H1 (cell line): ENCODE results near the gene CDK15. TPM values are rescaled to one million over a fixed set of nuclear protein-coding genes. Genes with fewer than 3 reads are reported as not detected.

ENCODE experiments used
- CBX5 ChIP-seq: fragments of 300-800, 300-1000 bp; sonication (generic); IDR thresholded peaks from 2 replicates; pipeline ENCODE4 v1.7.1; 2016; ENCODE audit warnings: antibody characterized with exemption, low read length, low read depth
- CBX8 ChIP-seq: fragments of 300-800, 300-1000 bp; sonication (generic); IDR thresholded peaks from 2 replicates; pipeline ENCODE4 v1.7.1; 2016; ENCODE audit warnings: low read depth, low read length, borderline replicate concordance
- EZH2 ChIP-seq: fragments of 200-600 bp; sonication (generic); IDR thresholded peaks from 2 replicates; pipeline ENCODE4 v1.7.1; 2012; ENCODE audit warnings: low read depth, mild to moderate bottlenecking, moderate library complexity, low read length, inconsistent platforms; ENCODE audit not compliant: severe bottlenecking
- KDM1A ChIP-seq: fragments of 200-600, 300-600 bp; sonication (generic); IDR thresholded peaks from 2 replicates; pipeline ENCODE4 v1.7.1; 2016; ENCODE audit warnings: mild to moderate bottlenecking, low read length, borderline replicate concordance
- SRF ChIP-seq: IDR thresholded peaks from 2 replicates; pipeline ENCODE4 v1.6.1; 2011; ENCODE audit warnings: mild to moderate bottlenecking, low read depth, low read length, moderate library complexity
- polyA plus RNA-seq, 7 experiments: library from polyadenylated mRNA; depleted of rRNA in 3 of 7; stranded (reverse) in 5 of 7; unstranded in 2 of 7; fragments of >200 nt in 5 of 7; fragments of 200-250 nt in 2 of 7; gene quantifications; 1 replicate in 5 of 7; 2 replicates in 1 of 7; 4 replicates in 1 of 7; pipeline versions ENCODE4 v1.2.1 to v1.2.3, GENCODE V29; 2011 to 2013; ENCODE audit warnings: missing spikeins in 2 of 7, mixed read lengths in 2 of 7
- total RNA-seq: library from RNA; stranded (reverse); fragmentation: NEBNext Ultra II Directional; extraction: Animal tissue kit (Norgen Biotek cat#: 25700); gene quantifications from 2 replicates; pipeline ENCODE4 v1.2.1, GENCODE V29; 2021
- TF ChIP-seq, protein P1 (sequence below): fragments of 300-600 bp; sonication (generic); IDR thresholded peaks from 2 replicates; pipeline ENCODE4 v1.7.1; 2012; ENCODE audit warnings: low read length, moderate library complexity, mild to moderate bottlenecking, inconsistent platforms; ENCODE audit not compliant: insufficient replicate concordance
- TF ChIP-seq, protein P2 (sequence below): IDR thresholded peaks from 2 replicates; pipeline ENCODE4 v1.6.1; 2012; ENCODE audit warnings: inconsistent platforms
- TF ChIP-seq, protein P3 (sequence below), 3 experiments: IDR thresholded peaks; 1 replicate in 2 of 3; 2 replicates in 1 of 3; pipeline versions ENCODE4 v1.5.1 to v1.6.1; 2011; ENCODE audit warnings: low read length in 3 of 3, mild to moderate bottlenecking in 3 of 3, inconsistent platforms in 2 of 3, low read depth in 1 of 3, moderate library complexity in 1 of 3; ENCODE audit not compliant: insufficient read depth in 1 of 3; ENCODE audit errors: control extremely low read depth in 1 of 3

The CDK15 gene
- total and polyA plus RNA-seq, 2 of the 8 experiments (the other 6 are each of a cell fraction or from before 2014, with no cell fraction given): 0.03 TPM; not detected in 1

- TF ChIP-seq, protein P1, sequence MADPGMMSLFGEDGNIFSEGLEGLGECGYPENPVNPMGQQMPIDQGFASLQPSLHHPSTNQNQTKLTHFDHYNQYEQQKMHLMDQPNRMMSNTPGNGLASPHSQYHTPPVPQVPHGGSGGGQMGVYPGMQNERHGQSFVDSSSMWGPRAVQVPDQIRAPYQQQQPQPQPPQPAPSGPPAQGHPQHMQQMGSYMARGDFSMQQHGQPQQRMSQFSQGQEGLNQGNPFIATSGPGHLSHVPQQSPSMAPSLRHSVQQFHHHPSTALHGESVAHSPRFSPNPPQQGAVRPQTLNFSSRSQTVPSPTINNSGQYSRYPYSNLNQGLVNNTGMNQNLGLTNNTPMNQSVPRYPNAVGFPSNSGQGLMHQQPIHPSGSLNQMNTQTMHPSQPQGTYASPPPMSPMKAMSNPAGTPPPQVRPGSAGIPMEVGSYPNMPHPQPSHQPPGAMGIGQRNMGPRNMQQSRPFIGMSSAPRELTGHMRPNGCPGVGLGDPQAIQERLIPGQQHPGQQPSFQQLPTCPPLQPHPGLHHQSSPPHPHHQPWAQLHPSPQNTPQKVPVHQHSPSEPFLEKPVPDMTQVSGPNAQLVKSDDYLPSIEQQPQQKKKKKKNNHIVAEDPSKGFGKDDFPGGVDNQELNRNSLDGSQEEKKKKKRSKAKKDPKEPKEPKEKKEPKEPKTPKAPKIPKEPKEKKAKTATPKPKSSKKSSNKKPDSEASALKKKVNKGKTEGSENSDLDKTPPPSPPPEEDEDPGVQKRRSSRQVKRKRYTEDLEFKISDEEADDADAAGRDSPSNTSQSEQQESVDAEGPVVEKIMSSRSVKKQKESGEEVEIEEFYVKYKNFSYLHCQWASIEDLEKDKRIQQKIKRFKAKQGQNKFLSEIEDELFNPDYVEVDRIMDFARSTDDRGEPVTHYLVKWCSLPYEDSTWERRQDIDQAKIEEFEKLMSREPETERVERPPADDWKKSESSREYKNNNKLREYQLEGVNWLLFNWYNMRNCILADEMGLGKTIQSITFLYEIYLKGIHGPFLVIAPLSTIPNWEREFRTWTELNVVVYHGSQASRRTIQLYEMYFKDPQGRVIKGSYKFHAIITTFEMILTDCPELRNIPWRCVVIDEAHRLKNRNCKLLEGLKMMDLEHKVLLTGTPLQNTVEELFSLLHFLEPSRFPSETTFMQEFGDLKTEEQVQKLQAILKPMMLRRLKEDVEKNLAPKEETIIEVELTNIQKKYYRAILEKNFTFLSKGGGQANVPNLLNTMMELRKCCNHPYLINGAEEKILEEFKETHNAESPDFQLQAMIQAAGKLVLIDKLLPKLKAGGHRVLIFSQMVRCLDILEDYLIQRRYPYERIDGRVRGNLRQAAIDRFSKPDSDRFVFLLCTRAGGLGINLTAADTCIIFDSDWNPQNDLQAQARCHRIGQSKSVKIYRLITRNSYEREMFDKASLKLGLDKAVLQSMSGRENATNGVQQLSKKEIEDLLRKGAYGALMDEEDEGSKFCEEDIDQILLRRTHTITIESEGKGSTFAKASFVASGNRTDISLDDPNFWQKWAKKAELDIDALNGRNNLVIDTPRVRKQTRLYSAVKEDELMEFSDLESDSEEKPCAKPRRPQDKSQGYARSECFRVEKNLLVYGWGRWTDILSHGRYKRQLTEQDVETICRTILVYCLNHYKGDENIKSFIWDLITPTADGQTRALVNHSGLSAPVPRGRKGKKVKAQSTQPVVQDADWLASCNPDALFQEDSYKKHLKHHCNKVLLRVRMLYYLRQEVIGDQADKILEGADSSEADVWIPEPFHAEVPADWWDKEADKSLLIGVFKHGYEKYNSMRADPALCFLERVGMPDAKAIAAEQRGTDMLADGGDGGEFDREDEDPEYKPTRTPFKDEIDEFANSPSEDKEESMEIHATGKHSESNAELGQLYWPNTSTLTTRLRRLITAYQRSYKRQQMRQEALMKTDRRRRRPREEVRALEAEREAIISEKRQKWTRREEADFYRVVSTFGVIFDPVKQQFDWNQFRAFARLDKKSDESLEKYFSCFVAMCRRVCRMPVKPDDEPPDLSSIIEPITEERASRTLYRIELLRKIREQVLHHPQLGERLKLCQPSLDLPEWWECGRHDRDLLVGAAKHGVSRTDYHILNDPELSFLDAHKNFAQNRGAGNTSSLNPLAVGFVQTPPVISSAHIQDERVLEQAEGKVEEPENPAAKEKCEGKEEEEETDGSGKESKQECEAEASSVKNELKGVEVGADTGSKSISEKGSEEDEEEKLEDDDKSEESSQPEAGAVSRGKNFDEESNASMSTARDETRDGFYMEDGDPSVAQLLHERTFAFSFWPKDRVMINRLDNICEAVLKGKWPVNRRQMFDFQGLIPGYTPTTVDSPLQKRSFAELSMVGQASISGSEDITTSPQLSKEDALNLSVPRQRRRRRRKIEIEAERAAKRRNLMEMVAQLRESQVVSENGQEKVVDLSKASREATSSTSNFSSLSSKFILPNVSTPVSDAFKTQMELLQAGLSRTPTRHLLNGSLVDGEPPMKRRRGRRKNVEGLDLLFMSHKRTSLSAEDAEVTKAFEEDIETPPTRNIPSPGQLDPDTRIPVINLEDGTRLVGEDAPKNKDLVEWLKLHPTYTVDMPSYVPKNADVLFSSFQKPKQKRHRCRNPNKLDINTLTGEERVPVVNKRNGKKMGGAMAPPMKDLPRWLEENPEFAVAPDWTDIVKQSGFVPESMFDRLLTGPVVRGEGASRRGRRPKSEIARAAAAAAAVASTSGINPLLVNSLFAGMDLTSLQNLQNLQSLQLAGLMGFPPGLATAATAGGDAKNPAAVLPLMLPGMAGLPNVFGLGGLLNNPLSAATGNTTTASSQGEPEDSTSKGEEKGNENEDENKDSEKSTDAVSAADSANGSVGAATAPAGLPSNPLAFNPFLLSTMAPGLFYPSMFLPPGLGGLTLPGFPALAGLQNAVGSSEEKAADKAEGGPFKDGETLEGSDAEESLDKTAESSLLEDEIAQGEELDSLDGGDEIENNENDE: no peak
- TF ChIP-seq, protein P2, sequence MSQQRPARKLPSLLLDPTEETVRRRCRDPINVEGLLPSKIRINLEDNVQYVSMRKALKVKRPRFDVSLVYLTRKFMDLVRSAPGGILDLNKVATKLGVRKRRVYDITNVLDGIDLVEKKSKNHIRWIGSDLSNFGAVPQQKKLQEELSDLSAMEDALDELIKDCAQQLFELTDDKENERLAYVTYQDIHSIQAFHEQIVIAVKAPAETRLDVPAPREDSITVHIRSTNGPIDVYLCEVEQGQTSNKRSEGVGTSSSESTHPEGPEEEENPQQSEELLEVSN: no peak
- TF ChIP-seq CBX8: no peak
- TF ChIP-seq, protein P3, sequence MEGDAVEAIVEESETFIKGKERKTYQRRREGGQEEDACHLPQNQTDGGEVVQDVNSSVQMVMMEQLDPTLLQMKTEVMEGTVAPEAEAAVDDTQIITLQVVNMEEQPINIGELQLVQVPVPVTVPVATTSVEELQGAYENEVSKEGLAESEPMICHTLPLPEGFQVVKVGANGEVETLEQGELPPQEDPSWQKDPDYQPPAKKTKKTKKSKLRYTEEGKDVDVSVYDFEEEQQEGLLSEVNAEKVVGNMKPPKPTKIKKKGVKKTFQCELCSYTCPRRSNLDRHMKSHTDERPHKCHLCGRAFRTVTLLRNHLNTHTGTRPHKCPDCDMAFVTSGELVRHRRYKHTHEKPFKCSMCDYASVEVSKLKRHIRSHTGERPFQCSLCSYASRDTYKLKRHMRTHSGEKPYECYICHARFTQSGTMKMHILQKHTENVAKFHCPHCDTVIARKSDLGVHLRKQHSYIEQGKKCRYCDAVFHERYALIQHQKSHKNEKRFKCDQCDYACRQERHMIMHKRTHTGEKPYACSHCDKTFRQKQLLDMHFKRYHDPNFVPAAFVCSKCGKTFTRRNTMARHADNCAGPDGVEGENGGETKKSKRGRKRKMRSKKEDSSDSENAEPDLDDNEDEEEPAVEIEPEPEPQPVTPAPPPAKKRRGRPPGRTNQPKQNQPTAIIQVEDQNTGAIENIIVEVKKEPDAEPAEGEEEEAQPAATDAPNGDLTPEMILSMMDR (IDR thresholded peaks at IDR 0.05; ENCODE audit: control extremely low read depth in 1 of 3, insufficient read depth in 1 of 3, low read depth in 1 of 3, low read length in 3 of 3): no peak
- no peak for TF ChIP-seq CBX5
- no peak for TF ChIP-seq KDM1A
- TF ChIP-seq SRF: no peak
- no peak for TF ChIP-seq EZH2
Measured at GRCh38 chr2:201855356-201855755, 49.0 kb downstream of the CDK15 start (continued).
